ENCODE results near the gene SPTBN1. TPM values are rescaled to one million over a fixed set of nuclear protein-coding genes. Genes with fewer than 3 reads are reported as not detected.
A peak's percentile ranks its signal among the peaks of the same experiment; 100 is the strongest.

SPTBN1 gene
- total and polyA plus RNA-seq, 2 of the 13 experiments (the other 11 are each of a cell fraction or from before 2014, with no cell fraction given): 123 to 299 TPM

DNA sequence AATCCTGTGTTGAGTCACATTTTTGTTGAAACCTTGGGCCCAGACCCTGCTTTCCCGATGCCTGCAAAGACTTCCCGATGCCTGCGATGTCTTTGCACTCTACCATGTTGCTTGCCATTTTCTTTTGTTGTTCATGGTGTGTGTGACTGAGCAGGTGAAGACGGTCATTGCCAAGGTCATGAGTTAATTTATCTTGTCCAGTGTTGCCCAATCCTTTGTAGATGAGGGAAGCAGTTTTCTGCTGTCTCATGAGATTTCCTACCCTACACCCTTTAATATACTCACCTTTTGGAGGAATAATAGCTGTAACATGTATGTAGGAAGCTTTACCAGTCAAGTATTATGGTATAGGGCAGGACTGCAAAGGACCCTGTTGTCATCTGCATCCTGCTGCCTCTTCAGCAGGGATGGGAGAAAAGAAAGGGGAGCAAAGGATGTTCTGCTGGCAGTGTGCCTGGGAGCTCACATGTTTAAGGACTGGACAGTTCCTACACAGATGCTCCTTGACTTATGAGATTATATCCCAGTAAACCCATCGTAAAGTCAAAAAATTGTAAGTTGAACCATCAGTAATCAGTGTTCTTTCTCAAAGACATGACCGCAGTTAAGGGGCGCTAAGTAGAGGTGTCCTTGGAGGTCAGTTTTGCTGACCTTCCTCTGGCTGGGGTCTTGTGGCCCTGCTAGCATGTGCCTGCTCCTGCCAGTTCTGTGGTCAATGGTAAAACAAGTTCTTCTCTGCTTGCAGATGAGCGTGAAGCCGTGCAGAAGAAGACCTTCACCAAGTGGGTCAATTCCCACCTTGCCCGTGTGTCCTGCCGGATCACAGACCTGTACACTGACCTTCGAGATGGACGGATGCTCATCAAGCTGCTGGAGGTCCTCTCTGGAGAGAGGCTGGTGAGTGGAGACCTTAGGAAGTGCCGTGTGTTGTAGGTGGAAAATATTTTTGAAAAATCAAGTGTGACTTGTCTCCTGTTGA, 142.5 kb downstream of the SPTBN1 start (continued):
- TF ChIP-seq ADNP (CRISPR knock-in tag; IDR thresholded peaks at IDR 0.05) (no peak), TBX2 (CRISPR knock-in tag; IDR thresholded peaks at IDR 0.05; ENCODE audit: borderline replicate concordance) (0 out of 2 replicates have a peak, but pooled peaks have one; percentile 28), ZNF891 (CRISPR knock-in tag; IDR thresholded peaks at IDR 0.05) (0 out of 2 replicates have a peak, but pooled peaks have one; percentile 50), GZF1 (CRISPR knock-in tag; IDR thresholded peaks at IDR 0.05) (no peak), CEBPB (IDR thresholded peaks at IDR 0.05; ENCODE audit: borderline replicate concordance, low read depth, low read length) (no peak; the same call in 1 of the 2 replicates), FOXA3 (CRISPR knock-in tag; IDR thresholded peaks at IDR 0.05) (peak; percentile 42; the same call in 1 of the 2 replicates), POLR2A (IDR thresholded peaks at IDR 0.05; ENCODE audit: insufficient read depth in 1 of 2, low read depth in 2 of 2, low read length in 2 of 2) (0 out of 4 replicates have a peak, but pooled peaks of 1 of the 2 experiments have one; percentile 15), RBM22 (optimal IDR thresholded peaks at IDR 0.05; ENCODE audit: low read length) (peak; percentile 23), MTA1 (CRISPR knock-in tag; IDR thresholded peaks at IDR 0.05; ENCODE audit: borderline replicate concordance) (no peak), RBFOX2 (IDR thresholded peaks at IDR 0.05; ENCODE audit: low read depth, low read length) (no peak)
- TF ChIP-seq, protein P1, sequence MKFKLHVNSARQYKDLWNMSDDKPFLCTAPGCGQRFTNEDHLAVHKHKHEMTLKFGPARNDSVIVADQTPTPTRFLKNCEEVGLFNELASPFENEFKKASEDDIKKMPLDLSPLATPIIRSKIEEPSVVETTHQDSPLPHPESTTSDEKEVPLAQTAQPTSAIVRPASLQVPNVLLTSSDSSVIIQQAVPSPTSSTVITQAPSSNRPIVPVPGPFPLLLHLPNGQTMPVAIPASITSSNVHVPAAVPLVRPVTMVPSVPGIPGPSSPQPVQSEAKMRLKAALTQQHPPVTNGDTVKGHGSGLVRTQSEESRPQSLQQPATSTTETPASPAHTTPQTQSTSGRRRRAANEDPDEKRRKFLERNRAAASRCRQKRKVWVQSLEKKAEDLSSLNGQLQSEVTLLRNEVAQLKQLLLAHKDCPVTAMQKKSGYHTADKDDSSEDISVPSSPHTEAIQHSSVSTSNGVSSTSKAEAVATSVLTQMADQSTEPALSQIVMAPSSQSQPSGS (CRISPR knock-in tag; IDR thresholded peaks at IDR 0.05): no peak
- TF ChIP-seq, protein P2, sequence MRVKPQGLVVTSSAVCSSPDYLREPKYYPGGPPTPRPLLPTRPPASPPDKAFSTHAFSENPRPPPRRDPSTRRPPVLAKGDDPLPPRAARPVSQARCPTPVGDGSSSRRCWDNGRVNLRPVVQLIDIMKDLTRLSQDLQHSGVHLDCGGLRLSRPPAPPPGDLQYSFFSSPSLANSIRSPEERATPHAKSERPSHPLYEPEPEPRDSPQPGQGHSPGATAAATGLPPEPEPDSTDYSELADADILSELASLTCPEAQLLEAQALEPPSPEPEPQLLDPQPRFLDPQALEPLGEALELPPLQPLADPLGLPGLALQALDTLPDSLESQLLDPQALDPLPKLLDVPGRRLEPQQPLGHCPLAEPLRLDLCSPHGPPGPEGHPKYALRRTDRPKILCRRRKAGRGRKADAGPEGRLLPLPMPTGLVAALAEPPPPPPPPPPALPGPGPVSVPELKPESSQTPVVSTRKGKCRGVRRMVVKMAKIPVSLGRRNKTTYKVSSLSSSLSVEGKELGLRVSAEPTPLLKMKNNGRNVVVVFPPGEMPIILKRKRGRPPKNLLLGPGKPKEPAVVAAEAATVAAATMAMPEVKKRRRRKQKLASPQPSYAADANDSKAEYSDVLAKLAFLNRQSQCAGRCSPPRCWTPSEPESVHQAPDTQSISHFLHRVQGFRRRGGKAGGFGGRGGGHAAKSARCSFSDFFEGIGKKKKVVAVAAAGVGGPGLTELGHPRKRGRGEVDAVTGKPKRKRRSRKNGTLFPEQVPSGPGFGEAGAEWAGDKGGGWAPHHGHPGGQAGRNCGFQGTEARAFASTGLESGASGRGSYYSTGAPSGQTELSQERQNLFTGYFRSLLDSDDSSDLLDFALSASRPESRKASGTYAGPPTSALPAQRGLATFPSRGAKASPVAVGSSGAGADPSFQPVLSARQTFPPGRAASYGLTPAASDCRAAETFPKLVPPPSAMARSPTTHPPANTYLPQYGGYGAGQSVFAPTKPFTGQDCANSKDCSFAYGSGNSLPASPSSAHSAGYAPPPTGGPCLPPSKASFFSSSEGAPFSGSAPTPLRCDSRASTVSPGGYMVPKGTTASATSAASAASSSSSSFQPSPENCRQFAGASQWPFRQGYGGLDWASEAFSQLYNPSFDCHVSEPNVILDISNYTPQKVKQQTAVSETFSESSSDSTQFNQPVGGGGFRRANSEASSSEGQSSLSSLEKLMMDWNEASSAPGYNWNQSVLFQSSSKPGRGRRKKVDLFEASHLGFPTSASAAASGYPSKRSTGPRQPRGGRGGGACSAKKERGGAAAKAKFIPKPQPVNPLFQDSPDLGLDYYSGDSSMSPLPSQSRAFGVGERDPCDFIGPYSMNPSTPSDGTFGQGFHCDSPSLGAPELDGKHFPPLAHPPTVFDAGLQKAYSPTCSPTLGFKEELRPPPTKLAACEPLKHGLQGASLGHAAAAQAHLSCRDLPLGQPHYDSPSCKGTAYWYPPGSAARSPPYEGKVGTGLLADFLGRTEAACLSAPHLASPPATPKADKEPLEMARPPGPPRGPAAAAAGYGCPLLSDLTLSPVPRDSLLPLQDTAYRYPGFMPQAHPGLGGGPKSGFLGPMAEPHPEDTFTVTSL (CRISPR knock-in tag; IDR thresholded peaks at IDR 0.05; ENCODE audit: borderline replicate concordance): no peak
- TF ChIP-seq, protein P3, sequence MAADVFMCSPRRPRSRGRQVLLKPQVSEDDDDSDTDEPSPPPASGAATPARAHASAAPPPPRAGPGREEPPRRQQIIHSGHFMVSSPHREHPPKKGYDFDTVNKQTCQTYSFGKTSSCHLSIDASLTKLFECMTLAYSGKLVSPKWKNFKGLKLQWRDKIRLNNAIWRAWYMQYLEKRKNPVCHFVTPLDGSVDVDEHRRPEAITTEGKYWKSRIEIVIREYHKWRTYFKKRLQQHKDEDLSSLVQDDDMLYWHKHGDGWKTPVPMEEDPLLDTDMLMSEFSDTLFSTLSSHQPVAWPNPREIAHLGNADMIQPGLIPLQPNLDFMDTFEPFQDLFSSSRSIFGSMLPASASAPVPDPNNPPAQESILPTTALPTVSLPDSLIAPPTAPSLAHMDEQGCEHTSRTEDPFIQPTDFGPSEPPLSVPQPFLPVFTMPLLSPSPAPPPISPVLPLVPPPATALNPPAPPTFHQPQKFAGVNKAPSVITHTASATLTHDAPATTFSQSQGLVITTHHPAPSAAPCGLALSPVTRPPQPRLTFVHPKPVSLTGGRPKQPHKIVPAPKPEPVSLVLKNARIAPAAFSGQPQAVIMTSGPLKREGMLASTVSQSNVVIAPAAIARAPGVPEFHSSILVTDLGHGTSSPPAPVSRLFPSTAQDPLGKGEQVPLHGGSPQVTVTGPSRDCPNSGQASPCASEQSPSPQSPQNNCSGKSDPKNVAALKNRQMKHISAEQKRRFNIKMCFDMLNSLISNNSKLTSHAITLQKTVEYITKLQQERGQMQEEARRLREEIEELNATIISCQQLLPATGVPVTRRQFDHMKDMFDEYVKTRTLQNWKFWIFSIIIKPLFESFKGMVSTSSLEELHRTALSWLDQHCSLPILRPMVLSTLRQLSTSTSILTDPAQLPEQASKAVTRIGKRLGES (CRISPR knock-in tag; IDR thresholded peaks at IDR 0.05; ENCODE audit: borderline replicate concordance): no peak
- TF ChIP-seq, protein P4, sequence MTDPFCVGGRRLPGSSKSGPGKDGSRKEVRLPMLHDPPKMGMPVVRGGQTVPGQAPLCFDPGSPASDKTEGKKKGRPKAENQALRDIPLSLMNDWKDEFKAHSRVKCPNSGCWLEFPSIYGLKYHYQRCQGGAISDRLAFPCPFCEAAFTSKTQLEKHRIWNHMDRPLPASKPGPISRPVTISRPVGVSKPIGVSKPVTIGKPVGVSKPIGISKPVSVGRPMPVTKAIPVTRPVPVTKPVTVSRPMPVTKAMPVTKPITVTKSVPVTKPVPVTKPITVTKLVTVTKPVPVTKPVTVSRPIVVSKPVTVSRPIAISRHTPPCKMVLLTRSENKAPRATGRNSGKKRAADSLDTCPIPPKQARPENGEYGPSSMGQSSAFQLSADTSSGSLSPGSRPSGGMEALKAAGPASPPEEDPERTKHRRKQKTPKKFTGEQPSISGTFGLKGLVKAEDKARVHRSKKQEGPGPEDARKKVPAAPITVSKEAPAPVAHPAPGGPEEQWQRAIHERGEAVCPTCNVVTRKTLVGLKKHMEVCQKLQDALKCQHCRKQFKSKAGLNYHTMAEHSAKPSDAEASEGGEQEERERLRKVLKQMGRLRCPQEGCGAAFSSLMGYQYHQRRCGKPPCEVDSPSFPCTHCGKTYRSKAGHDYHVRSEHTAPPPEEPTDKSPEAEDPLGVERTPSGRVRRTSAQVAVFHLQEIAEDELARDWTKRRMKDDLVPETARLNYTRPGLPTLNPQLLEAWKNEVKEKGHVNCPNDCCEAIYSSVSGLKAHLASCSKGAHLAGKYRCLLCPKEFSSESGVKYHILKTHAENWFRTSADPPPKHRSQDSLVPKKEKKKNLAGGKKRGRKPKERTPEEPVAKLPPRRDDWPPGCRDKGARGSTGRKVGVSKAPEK (CRISPR knock-in tag; IDR thresholded peaks at IDR 0.05; ENCODE audit: borderline replicate concordance): 0 out of 2 replicates have a peak, but pooled peaks have one; percentile 39
